Measurements from ENCODE around the gene PHACTR1.

- TF ChIP-seq RFX5 (IDR thresholded peaks at IDR 0.05; ENCODE audit: low read depth, low read length) (no peak), CTCF (conservative IDR thresholded peaks at IDR 0.05; ENCODE audit: low read depth, low read length) (no peak), RCOR1 (IDR thresholded peaks at IDR 0.05; ENCODE audit: insufficient replicate concordance, low read length) (no peak), POLR2A (IDR thresholded peaks at IDR 0.05; ENCODE audit: low read depth, low read length) (no peak), RAD21 (IDR thresholded peaks at IDR 0.05; ENCODE audit: low read length) (no peak), ELK1 (IDR thresholded peaks at IDR 0.05; ENCODE audit: borderline replicate concordance, low read depth, low read length) (no peak), SMC3 (IDR thresholded peaks at IDR 0.05; ENCODE audit: low read depth, low read length) (no peak), MAZ (IDR thresholded peaks at IDR 0.05; ENCODE audit: borderline replicate concordance, low read depth, low read length) (no peak), MAFK (IDR thresholded peaks at IDR 0.05; ENCODE audit: low read depth, low read length) (peak; percentile 70)
Measured at GRCh38 chr6:13222048-13222447, 505.5 kb downstream of the PHACTR1 start.
